B cell (primary cell): ENCODE data around the gene FMR1.

Experiments used
- EZH2 ChIP-seq: IDR thresholded peaks from 2 replicates; pipeline ENCODE4 v1.6.1; 2012; ENCODE audit warnings: borderline replicate concordance, low read depth, mild to moderate bottlenecking, moderate library complexity, low read length; ENCODE audit not compliant: insufficient read depth, poor library complexity, severe bottlenecking
- TF ChIP-seq, protein P1 (sequence below): fragments of 200-600 bp; IDR thresholded peaks from one replicate; pipeline ENCODE4 v1.8.0; 2022; ENCODE audit warnings: antibody characterized with exemption, mild to moderate bottlenecking

DNA sequence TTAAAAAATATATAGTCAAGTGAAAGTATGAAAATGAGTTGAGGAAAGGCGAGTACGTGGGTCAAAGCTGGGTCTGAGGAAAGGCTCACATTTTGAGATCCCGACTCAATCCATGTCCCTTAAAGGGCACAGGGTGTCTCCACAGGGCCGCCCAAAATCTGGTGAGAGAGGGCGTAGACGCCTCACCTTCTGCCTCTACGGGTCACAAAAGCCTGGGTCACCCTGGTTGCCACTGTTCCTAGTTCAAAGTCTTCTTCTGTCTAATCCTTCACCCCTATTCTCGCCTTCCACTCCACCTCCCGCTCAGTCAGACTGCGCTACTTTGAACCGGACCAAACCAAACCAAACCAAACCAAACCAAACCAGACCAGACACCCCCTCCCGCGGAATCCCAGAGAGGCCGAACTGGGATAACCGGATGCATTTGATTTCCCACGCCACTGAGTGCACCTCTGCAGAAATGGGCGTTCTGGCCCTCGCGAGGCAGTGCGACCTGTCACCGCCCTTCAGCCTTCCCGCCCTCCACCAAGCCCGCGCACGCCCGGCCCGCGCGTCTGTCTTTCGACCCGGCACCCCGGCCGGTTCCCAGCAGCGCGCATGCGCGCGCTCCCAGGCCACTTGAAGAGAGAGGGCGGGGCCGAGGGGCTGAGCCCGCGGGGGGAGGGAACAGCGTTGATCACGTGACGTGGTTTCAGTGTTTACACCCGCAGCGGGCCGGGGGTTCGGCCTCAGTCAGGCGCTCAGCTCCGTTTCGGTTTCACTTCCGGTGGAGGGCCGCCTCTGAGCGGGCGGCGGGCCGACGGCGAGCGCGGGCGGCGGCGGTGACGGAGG, at the start of gene FMR1:
- TF ChIP-seq, protein P1, sequence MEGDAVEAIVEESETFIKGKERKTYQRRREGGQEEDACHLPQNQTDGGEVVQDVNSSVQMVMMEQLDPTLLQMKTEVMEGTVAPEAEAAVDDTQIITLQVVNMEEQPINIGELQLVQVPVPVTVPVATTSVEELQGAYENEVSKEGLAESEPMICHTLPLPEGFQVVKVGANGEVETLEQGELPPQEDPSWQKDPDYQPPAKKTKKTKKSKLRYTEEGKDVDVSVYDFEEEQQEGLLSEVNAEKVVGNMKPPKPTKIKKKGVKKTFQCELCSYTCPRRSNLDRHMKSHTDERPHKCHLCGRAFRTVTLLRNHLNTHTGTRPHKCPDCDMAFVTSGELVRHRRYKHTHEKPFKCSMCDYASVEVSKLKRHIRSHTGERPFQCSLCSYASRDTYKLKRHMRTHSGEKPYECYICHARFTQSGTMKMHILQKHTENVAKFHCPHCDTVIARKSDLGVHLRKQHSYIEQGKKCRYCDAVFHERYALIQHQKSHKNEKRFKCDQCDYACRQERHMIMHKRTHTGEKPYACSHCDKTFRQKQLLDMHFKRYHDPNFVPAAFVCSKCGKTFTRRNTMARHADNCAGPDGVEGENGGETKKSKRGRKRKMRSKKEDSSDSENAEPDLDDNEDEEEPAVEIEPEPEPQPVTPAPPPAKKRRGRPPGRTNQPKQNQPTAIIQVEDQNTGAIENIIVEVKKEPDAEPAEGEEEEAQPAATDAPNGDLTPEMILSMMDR = no peak
- no peak for TF ChIP-seq EZH2
